ENCODE measurements around the gene POGLUT2. TPM values are rescaled to one million over a fixed set of nuclear protein-coding genes. Genes with fewer than 3 reads are reported as not detected.

POGLUT2 gene
- total RNA-seq, 1 donor from 2014 or later: 0.11 TPM

DNA sequence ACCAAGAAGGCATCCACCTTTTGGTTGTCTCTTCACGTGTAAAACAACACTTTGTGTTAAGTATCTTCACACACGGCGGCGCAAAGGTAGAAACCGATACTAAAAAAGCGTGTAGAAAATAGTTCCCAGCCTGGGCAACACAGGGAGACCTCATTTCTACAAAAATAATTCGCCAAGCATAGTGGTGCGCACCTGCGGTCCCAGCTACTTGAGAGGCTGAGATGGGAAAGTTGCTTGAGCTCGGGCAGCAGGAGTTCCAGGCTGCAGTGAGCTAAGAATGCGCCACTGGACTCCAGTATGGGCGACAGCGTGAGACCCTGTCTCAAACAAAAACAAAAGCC, 46.5 kb upstream of the POGLUT2 start:
- H3K4me3 Mint-ChIP-seq: peak overlapping the region; percentile 97
- ChIA-PET CTCF (interaction anchor here (0.7 to 5.2 kb wide), 4 partner anchors 25 to 264 kb away, joined by 3 to 48 read pairs (median 6); partner anchors contain the start of gene TPP2), POLR2A (interaction anchor here (0.5 to 3.9 kb wide), 13 partner anchors 9 to 451 kb away, joined by 3 to 235 read pairs (median 5); partner anchors contain the start of genes TEX30 and TPP2)
- DNase-seq: no peak
- peaks cover 2% of the 10 kb centered on the region for H3K27me3 Mint-ChIP-seq
- H3K27ac Mint-ChIP-seq: peak overlapping the region; percentile 99
- H3K9me3 Mint-ChIP-seq: no peaks in the 10 kb centered on the region
- H3K4me1 Mint-ChIP-seq: peaks cover 28% of the 10 kb centered on the region
- intact Hi-C loops (cut with micrococcal nuclease): loop anchor here (1.0 to 5.0 kb wide), 2 partner anchors 45 to 163 kb away; no protein-coding TSS in a partner anchor
- ATAC-seq (ENCODE audit: low read depth): peak; percentile 10
- no peak for TF ChIP-seq CTCF (IDR thresholded peaks at IDR 0.05)
- peaks cover 20% of the 10 kb centered on the region for H3K36me3 Mint-ChIP-seq (ENCODE audit: low read depth)

GRCh38 chr13:102839462-102839861, 40.7 kb upstream of the POGLUT2 start:
- Mint-ChIP-seq H3K27me3 (no peaks in the 10 kb centered on the region), H3K27ac (no peak overlapping the region), H3K9me3 (no peaks in the 10 kb centered on the region), H3K4me1 (peaks cover 2% of the 10 kb centered on the region), H3K4me3 (no peak overlapping the region), H3K36me3 (ENCODE audit: low read depth) (no peaks in the 10 kb centered on the region)
- no peak for ATAC-seq (ENCODE audit: low read depth)
- ChIA-PET CTCF (no interaction called here), POLR2A (no interaction called here)
- no peak for DNase-seq
- TF ChIP-seq CTCF (IDR thresholded peaks at IDR 0.05): no peak
- intact Hi-C loops (cut with micrococcal nuclease): no loop called here

GRCh38 chr13:102838982-102839381, 40.2 kb upstream of the POGLUT2 start:
- ATAC-seq (ENCODE audit: low read depth) (no peak), DNase-seq (no peak)
- no peak for TF ChIP-seq CTCF (IDR thresholded peaks at IDR 0.05)
- Mint-ChIP-seq H3K27me3 (no peaks in the 10 kb centered on the region), H3K27ac (no peak overlapping the region), H3K4me3 (no peak overlapping the region), H3K36me3 (ENCODE audit: low read depth) (no peaks in the 10 kb centered on the region), H3K4me1 (no peaks in the 10 kb centered on the region), H3K9me3 (no peaks in the 10 kb centered on the region)
- intact Hi-C loops (cut with micrococcal nuclease): no loop called here
- POLR2A ChIA-PET: no interaction called here
- CTCF ChIA-PET: no interaction called here

GRCh38 chr13:102838273-102838672, 39.5 kb upstream of the POGLUT2 start:
- POLR2A ChIA-PET: no interaction called here
- DNase-seq: no peak
- ATAC-seq (ENCODE audit: low read depth): no peak
- no peak overlapping the region for H3K4me3 Mint-ChIP-seq
- no peaks in the 10 kb centered on the region for H3K9me3 Mint-ChIP-seq
- CTCF ChIA-PET: no interaction called here
- no peaks in the 10 kb centered on the region for H3K4me1 Mint-ChIP-seq
- H3K27me3 Mint-ChIP-seq: no peaks in the 10 kb centered on the region
- intact Hi-C loops (cut with micrococcal nuclease): no loop called here
- no peaks in the 10 kb centered on the region for H3K36me3 Mint-ChIP-seq (ENCODE audit: low read depth)
- H3K27ac Mint-ChIP-seq: no peak overlapping the region
- no peak for TF ChIP-seq CTCF (IDR thresholded peaks at IDR 0.05)

DNA sequence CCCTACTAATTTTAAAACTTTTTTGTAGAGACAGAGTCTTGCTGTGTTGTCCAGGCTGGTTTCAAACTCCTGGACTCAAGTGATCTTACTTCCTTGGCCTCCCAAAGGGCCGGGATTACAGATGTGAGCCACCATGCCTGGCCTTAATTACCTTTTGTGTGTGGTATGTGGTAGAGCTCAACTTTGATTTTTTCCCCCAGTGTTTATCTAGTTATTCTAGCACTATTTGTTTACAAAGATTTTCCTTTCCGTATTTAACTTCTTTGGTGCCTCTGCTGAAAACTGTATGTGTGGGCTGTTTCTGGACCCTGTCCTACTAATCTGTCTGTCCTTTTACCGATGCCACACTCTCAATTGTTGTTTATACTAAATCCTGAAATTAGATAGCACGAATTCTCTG, 37.7 kb upstream of the POGLUT2 start:
- Mint-ChIP-seq H3K27me3 (no peaks in the 10 kb centered on the region), H3K27ac (no peak overlapping the region), H3K9me3 (no peaks in the 10 kb centered on the region), H3K4me1 (no peaks in the 10 kb centered on the region), H3K4me3 (no peak overlapping the region), H3K36me3 (ENCODE audit: low read depth) (no peaks in the 10 kb centered on the region)
- POLR2A ChIA-PET: interaction anchor here (0.6 kb wide), 1 partner anchor 109 kb away, joined by 4 read pairs; no protein-coding TSS in a partner anchor
- DNase-seq (no peak), ATAC-seq (ENCODE audit: low read depth) (no peak)
- no peak for TF ChIP-seq CTCF (IDR thresholded peaks at IDR 0.05)
- intact Hi-C loops (cut with micrococcal nuclease): no loop called here
- CTCF ChIA-PET: no interaction called here

Measured in activated B cell treated with CpG ODN at 0.5 μM for 24 hours (primary cell).